HepG2 (cell line): ENCODE measurements around the gene OSCP1. TPM values are rescaled to one million over a fixed set of nuclear protein-coding genes. Genes with fewer than 3 reads are reported as not detected.

ENCODE experiments used
- ATAC-seq: fragments of 200-7000 bp; cut with Tn5 transposase; 3 replicates; pipeline ENCODE4 v1.9.1; 2020; ENCODE audit warnings: mild to moderate bottlenecking, moderate library complexity
- BruUV-seq: library from RNA; stranded (reverse); fragments of 400-500 nt; replicated peaks from 2 replicates; lab custom pipeline; 2021; lab: Mats Ljungman, UMichigan
- CTCF ChIA-PET: fragments of 300-600 bp; formaldehyde crosslinking; extraction: SDS; loops from one replicate; lab custom pipeline; 2021; ENCODE audit warnings: low total read pairs, inconsistent platforms, low intra/inter-chr PET ratio; lab: Yijun Ruan, JAX
- POLR2A ChIA-PET: fragments of 350-600 bp; sonication (Branson Sonifier 250); formaldehyde crosslinking; loops from one replicate; lab custom pipeline; 2020; ENCODE audit warnings: antibody characterized with exemption, inconsistent platforms; lab: Yijun Ruan, JAX
- DNase-seq: peaks from one replicate; pipeline ENCODE4 v3.0.0-alpha.2; 2015; ENCODE audit warnings: low spot score
- FAIRE-seq: peaks from 3 replicates; lab custom pipeline; 2011; peaks lifted over from hg19 to GRCh38; lab: Jason Lieb, UNC
- H2AFZ ChIP-seq: one replicate; pipeline ENCODE4 v1.6.1; 2011; ENCODE audit warnings: low read length, inconsistent platforms
- H3K27ac ChIP-seq: fragments of 300-600 bp; 3 replicates; pipeline ENCODE4 v1.8.0; 2011; ENCODE audit warnings: mixed run types, mild to moderate bottlenecking, mixed read lengths, low read length, inconsistent platforms; ENCODE audit not compliant: insufficient read depth; ENCODE audit errors: extremely low read length
- H3K27me3 ChIP-seq, 2 experiments: fragments of 200-600 bp in 1 of 2; 2 replicates in 1 of 2; 3 replicates in 1 of 2; pipeline versions ENCODE4 v1.6.0 to v1.8.0; 2011; ENCODE audit warnings: low read length in 2 of 2, mild to moderate bottlenecking in 2 of 2, moderate library complexity in 2 of 2, inconsistent platforms in 1 of 2; ENCODE audit not compliant: insufficient read depth in 2 of 2, control insufficient read depth in 1 of 2
- H3K36me3 ChIP-seq, 2 experiments: fragments of 200-600 bp in 1 of 2; replicated peaks in 1 of 2; 2 replicates in 1 of 2; 3 replicates in 1 of 2; pipeline versions ENCODE4 v1.5.1 to v1.8.0; 2011; ENCODE audit warnings: low read length in 2 of 2, inconsistent platforms in 1 of 2; ENCODE audit not compliant: insufficient read depth in 2 of 2, control insufficient read depth in 1 of 2
- H3K4me1 ChIP-seq: 2 replicates; pipeline ENCODE4 v1.5.1; 2012; ENCODE audit warnings: low read length, inconsistent platforms; ENCODE audit not compliant: insufficient read depth
- H3K4me2 ChIP-seq: 2 replicates; pipeline ENCODE4 v1.6.0; 2011; ENCODE audit warnings: low read depth, low read length, inconsistent platforms
- H3K4me3 ChIP-seq, 3 experiments: fragments of 200-600 bp in 1 of 3; sonication (generic), shearing (Covaris generic) in 1 of 3; replicated peaks in 1 of 3; 2 replicates each; pipeline ENCODE4 v1.5.1; 2011 to 2016; ENCODE audit warnings: low read length in 3 of 3, inconsistent platforms in 2 of 3, low read depth in 2 of 3, mild to moderate bottlenecking in 2 of 3, control low read depth in 1 of 3, mixed read lengths in 1 of 3; ENCODE audit not compliant: insufficient read depth in 1 of 3
- H3K79me2 ChIP-seq: one replicate; pipeline ENCODE4 v1.6.1; 2011; ENCODE audit warnings: low read length, inconsistent platforms; ENCODE audit not compliant: insufficient read depth
- H3K9ac ChIP-seq: 2 replicates; pipeline ENCODE4 v1.6.0; 2011; ENCODE audit warnings: mild to moderate bottlenecking, low read depth, low read length, inconsistent platforms; ENCODE audit not compliant: insufficient read depth
- H3K9me3 ChIP-seq: 2 replicates; pipeline ENCODE4 v1.5.1; 2012; ENCODE audit warnings: mild to moderate bottlenecking, low read length
- H4K20me1 ChIP-seq: 2 replicates; pipeline ENCODE4 v1.6.0; 2011; ENCODE audit warnings: inconsistent platforms, mild to moderate bottlenecking, low read length, moderate library complexity; ENCODE audit not compliant: insufficient read depth
- ASH2L ChIP-seq: fragments of 300-600, 200-600 bp; sonication (generic); IDR thresholded peaks from 2 replicates; pipeline ENCODE4 v1.7.0; 2017; ENCODE audit warnings: low read depth, mild to moderate bottlenecking, moderate library complexity, mixed read lengths, low read length; ENCODE audit not compliant: insufficient read length
- CAMTA2 ChIP-seq: sonication (generic); formaldehyde crosslinking; IDR thresholded peaks from 2 replicates; pipeline ENCODE4 v1.4.0; 2020; ENCODE audit warnings: mild to moderate bottlenecking, missing genetic modification reagents, borderline replicate concordance
- CCAR2 ChIP-seq: fragments of 200-400 bp; formaldehyde crosslinking; optimal IDR thresholded peaks from 2 replicates; pipeline ENCODE3; 2018; ENCODE audit warnings: low read depth, mild to moderate bottlenecking, low read length, moderate library complexity
- HNF4A ChIP-seq: sonication (generic); formaldehyde crosslinking; IDR thresholded peaks from 2 replicates; pipeline ENCODE4 v1.4.0; 2020; ENCODE audit warnings: missing genetic modification reagents
- IKZF1 ChIP-seq: fragments of 450-650 bp; IDR thresholded peaks from 2 replicates; pipeline ENCODE4 v1.7.1; 2016
- MAF1 ChIP-seq: sonication (generic); formaldehyde crosslinking; IDR thresholded peaks from 2 replicates; pipeline ENCODE4 v1.5.0; 2020; ENCODE audit warnings: missing genetic modification reagents, borderline replicate concordance
- MYNN ChIP-seq: sonication (generic); formaldehyde crosslinking; IDR thresholded peaks from 2 replicates; pipeline ENCODE4 v1.4.0; 2020; ENCODE audit warnings: mild to moderate bottlenecking, low read depth, missing genetic modification reagents
- NBN ChIP-seq: fragments of 450-650 bp; conservative IDR thresholded peaks from 2 replicates; pipeline ENCODE4 v1.6.1; 2017
- NR2F6 ChIP-seq, 2 experiments: IDR thresholded peaks; 2 replicates each; pipeline ENCODE4 v1.6.1; 2016; ENCODE audit warnings: antibody characterized with exemption in 1 of 2, mild to moderate bottlenecking in 1 of 2
- PAX8 ChIP-seq: sonication (generic); formaldehyde crosslinking; IDR thresholded peaks from 2 replicates; pipeline ENCODE4 v1.8.0; 2022; ENCODE audit warnings: mild to moderate bottlenecking, missing genetic modification reagents, borderline replicate concordance
- RORA ChIP-seq: sonication (generic); formaldehyde crosslinking; IDR thresholded peaks from 2 replicates; pipeline ENCODE4 v1.5.0; 2020; ENCODE audit warnings: mild to moderate bottlenecking, missing genetic modification reagents, moderate library complexity
- SIN3B ChIP-seq: fragments of 150-350 bp; IDR thresholded peaks from 2 replicates; pipeline ENCODE4 v1.6.1; 2014; ENCODE audit warnings: low read length
- TFDP1 ChIP-seq: IDR thresholded peaks from 2 replicates; pipeline ENCODE4 v1.6.1; 2016; ENCODE audit warnings: missing compliant biosample characterization, missing genetic modification reagents, borderline replicate concordance
- ZNF225 ChIP-seq: sonication (generic); formaldehyde crosslinking; IDR thresholded peaks from 2 replicates; pipeline ENCODE4 v1.4.0; 2020; ENCODE audit warnings: mild to moderate bottlenecking, missing genetic modification reagents
- WGBS: methylation state at CpG from one replicate; pipeline ENCODE4 v1.1.6; 2017; ENCODE audit warnings: low lambda C conversion rate; 5-methylcytosine and 5-hydroxymethylcytosine counted together
- in situ Hi-C: cut with HindIII; loops from 2 replicates; pipeline ENCODE4 v1.10.0; 2017; ENCODE audit warnings: low pct_unique_long_range_greater_than_20kb; ENCODE audit not compliant: extremely low pct_ligation_motif_present
- intact Hi-C: fragments of 100-400 bp; cut with micrococcal nuclease; formaldehyde crosslinking; loops from one replicate; pipeline ENCODE4 v1.10.0; 2022; ENCODE audit not compliant: unreplicated experiment
- polyA plus RNA-seq, 8 experiments: library from polyadenylated mRNA; depleted of rRNA in 3 of 8; stranded (reverse) in 7 of 8; unstranded in 1 of 8; fragments of >200 nt; fragmentation: Illumina TruSeq in 4 of 8; extraction: Trizol in 4 of 8; gene quantifications; 2 replicates each; pipeline versions ENCODE4 v1.2.1 to v1.2.3, GENCODE V29; 2011 to 2016; ENCODE audit warnings: low read depth in 4 of 8, missing spikeins in 1 of 8, mixed read lengths in 1 of 8; ENCODE audit not compliant: insufficient read depth in 1 of 8
- total RNA-seq, 5 experiments: library from RNA; depleted of rRNA; stranded (reverse); fragments of >200 nt; fragmentation: Illumina TruSeq; extraction: Trizol; gene quantifications; 2 replicates each; pipeline ENCODE4 v1.2.3, GENCODE V29; 2016; ENCODE audit warnings: low read depth in 1 of 5
- TF ChIP-seq, protein P1 (sequence below): sonication (generic); formaldehyde crosslinking; conservative IDR thresholded peaks from 2 replicates; pipeline ENCODE4 v1.4.0; 2020; ENCODE audit warnings: missing genetic modification reagents
- TF ChIP-seq, protein P2 (sequence below): sonication (generic); formaldehyde crosslinking; IDR thresholded peaks from 2 replicates; pipeline ENCODE4 v1.4.0; 2020; ENCODE audit warnings: mild to moderate bottlenecking, missing genetic modification reagents, borderline replicate concordance

The OSCP1 gene
- total and polyA plus RNA-seq, 2 of the 13 experiments (the other 11 are each of a cell fraction or from before 2014, with no cell fraction given): 0.60 to 0.84 TPM

- CTCF ChIA-PET: no interaction called here
- BruUV-seq: no TSS peak
- ATAC-seq: no peak
- TF ChIP-seq TFDP1 (no peak), MYNN (CRISPR knock-in tag) (no peak), SIN3B (no peak), CAMTA2 (CRISPR knock-in tag) (0 out of 2 replicates have a peak, but pooled peaks have one; percentile 68), PAX8 (CRISPR knock-in tag) (no peak), NR2F6 (IDR thresholded peaks at IDR 0.05) (no peak), NR2F6 (CRISPR knock-in tag; IDR thresholded peaks at IDR 0.05) (peak; percentile 22; the same call in 1 of the 2 replicates), ZNF225 (CRISPR knock-in tag) (no peak), NBN (no peak), RORA (CRISPR knock-in tag) (no peak), IKZF1 (no peak), CCAR2 (no peak), ASH2L (no peak), MAF1 (CRISPR knock-in tag) (no peak), HNF4A (peak; percentile 44)
- TF ChIP-seq, protein P1, sequence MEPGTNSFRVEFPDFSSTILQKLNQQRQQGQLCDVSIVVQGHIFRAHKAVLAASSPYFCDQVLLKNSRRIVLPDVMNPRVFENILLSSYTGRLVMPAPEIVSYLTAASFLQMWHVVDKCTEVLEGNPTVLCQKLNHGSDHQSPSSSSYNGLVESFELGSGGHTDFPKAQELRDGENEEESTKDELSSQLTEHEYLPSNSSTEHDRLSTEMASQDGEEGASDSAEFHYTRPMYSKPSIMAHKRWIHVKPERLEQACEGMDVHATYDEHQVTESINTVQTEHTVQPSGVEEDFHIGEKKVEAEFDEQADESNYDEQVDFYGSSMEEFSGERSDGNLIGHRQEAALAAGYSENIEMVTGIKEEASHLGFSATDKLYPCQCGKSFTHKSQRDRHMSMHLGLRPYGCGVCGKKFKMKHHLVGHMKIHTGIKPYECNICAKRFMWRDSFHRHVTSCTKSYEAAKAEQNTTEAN: 0 out of 2 replicates have a peak, but pooled peaks have one; percentile 58
- TF ChIP-seq, protein P2, sequence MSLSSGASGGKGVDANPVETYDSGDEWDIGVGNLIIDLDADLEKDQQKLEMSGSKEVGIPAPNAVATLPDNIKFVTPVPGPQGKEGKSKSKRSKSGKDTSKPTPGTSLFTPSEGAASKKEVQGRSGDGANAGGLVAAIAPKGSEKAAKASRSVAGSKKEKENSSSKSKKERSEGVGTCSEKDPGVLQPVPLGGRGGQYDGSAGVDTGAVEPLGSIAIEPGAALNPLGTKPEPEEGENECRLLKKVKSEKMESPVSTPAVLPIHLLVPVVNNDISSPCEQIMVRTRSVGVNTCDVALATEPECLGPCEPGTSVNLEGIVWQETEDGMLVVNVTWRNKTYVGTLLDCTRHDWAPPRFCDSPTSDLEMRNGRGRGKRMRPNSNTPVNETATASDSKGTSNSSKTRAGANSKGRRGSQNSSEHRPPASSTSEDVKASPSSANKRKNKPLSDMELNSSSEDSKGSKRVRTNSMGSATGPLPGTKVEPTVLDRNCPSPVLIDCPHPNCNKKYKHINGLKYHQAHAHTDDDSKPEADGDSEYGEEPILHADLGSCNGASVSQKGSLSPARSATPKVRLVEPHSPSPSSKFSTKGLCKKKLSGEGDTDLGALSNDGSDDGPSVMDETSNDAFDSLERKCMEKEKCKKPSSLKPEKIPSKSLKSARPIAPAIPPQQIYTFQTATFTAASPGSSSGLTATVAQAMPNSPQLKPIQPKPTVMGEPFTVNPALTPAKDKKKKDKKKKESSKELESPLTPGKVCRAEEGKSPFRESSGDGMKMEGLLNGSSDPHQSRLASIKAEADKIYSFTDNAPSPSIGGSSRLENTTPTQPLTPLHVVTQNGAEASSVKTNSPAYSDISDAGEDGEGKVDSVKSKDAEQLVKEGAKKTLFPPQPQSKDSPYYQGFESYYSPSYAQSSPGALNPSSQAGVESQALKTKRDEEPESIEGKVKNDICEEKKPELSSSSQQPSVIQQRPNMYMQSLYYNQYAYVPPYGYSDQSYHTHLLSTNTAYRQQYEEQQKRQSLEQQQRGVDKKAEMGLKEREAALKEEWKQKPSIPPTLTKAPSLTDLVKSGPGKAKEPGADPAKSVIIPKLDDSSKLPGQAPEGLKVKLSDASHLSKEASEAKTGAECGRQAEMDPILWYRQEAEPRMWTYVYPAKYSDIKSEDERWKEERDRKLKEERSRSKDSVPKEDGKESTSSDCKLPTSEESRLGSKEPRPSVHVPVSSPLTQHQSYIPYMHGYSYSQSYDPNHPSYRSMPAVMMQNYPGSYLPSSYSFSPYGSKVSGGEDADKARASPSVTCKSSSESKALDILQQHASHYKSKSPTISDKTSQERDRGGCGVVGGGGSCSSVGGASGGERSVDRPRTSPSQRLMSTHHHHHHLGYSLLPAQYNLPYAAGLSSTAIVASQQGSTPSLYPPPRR (CRISPR knock-in tag): no peak
Observed at GRCh38 chr1:36487906-36488305, 37.7 kb upstream of the OSCP1 start.

More at GRCh38 chr1:36487906-36488305, 37.7 kb upstream of the OSCP1 start:
- Histone ChIP-seq H3K9me3 (no peaks in the 10 kb centered on the region), H3K36me3 (no peaks in the 10 kb centered on the region), H3K4me3 (no peak overlapping the region), H3K27me3 (no peaks in the 10 kb centered on the region), H3K27ac (peak overlapping the region; percentile 88), H3K4me2 (peak overlapping the region; percentile 44; the same call in 1 of the 2 replicates), H2AFZ (no peak overlapping the region), H4K20me1 (no peaks in the 10 kb centered on the region), H3K79me2 (no peaks in the 10 kb centered on the region), H3K9ac (no peak overlapping the region), H3K4me1 (peaks cover 81% of the 10 kb centered on the region)
- POLR2A ChIA-PET: interaction anchor here (0.6 to 3.3 kb wide), 4 partner anchors 9 to 39 kb away, joined by 6 to 48 read pairs (median 8); partner anchors contain the start of genes MRPS15 and OSCP1
- no peak for FAIRE-seq
- WGBS: 78% methylated on average over 3 of the region's 3 CpGs
- no peak for DNase-seq
- intact Hi-C loops (loop anchor here (2.0 kb wide), 1 partner anchor 23 kb away; the partner anchor contains the start of gene MRPS15), in situ Hi-C loops (no loop called here)
